HepG2 (cell line): Measurements from ENCODE around the gene PCBP4. TPM values are rescaled to one million over a fixed set of nuclear protein-coding genes. Genes with fewer than 3 reads are reported as not detected.

Experiments used
- ATF5 ChIP-seq: sonication (generic); formaldehyde crosslinking; IDR thresholded peaks from 2 replicates; pipeline ENCODE4 v1.4.0; 2020; ENCODE audit warnings: mild to moderate bottlenecking, low read depth, missing genetic modification reagents
- BORCS8-MEF2B ChIP-seq: sonication (generic); formaldehyde crosslinking; IDR thresholded peaks from 2 replicates; pipeline ENCODE4 v1.8.0; 2022; ENCODE audit warnings: mild to moderate bottlenecking, missing genetic modification reagents
- HOMEZ ChIP-seq: IDR thresholded peaks from 2 replicates; pipeline ENCODE4 v1.6.1; 2016; ENCODE audit warnings: low read depth
- HOXA9 ChIP-seq: sonication (generic); formaldehyde crosslinking; IDR thresholded peaks from 2 replicates; pipeline ENCODE4 v1.8.1; 2022; ENCODE audit warnings: missing genetic modification reagents, mild to moderate bottlenecking, moderate library complexity, borderline replicate concordance
- IKZF5 ChIP-seq: IDR thresholded peaks from 2 replicates; pipeline ENCODE4 v1.6.1; 2018; ENCODE audit warnings: missing genetic modification reagents, mild to moderate bottlenecking, missing compliant biosample characterization
- KDM5A ChIP-seq: fragments of 200-600 bp; sonication (generic); IDR thresholded peaks from 2 replicates; pipeline ENCODE4 v1.7.0; 2018; ENCODE audit warnings: antibody characterized with exemption, mild to moderate bottlenecking, low read length, borderline replicate concordance
- KLF11 ChIP-seq: IDR thresholded peaks from 2 replicates; pipeline ENCODE4 v1.6.1; 2016; ENCODE audit warnings: missing compliant biosample characterization
- NKX3-1 ChIP-seq: sonication (generic); formaldehyde crosslinking; IDR thresholded peaks from 2 replicates; pipeline ENCODE4 v1.5.0; 2020; ENCODE audit warnings: missing genetic modification reagents
- NR2F2 ChIP-seq: IDR thresholded peaks from 2 replicates; pipeline ENCODE4 v1.6.1; 2012; ENCODE audit warnings: low read depth, inconsistent platforms, borderline replicate concordance
- PAF1 ChIP-seq: IDR thresholded peaks from 2 replicates; pipeline ENCODE4 v1.6.1; 2016; ENCODE audit warnings: missing genetic modification reagents, missing compliant biosample characterization
- SNAPC2 ChIP-seq: sonication (generic); formaldehyde crosslinking; IDR thresholded peaks from 2 replicates; pipeline ENCODE4 v1.8.1; 2022; ENCODE audit warnings: mild to moderate bottlenecking, missing genetic modification reagents
- TFE3 ChIP-seq: IDR thresholded peaks from 2 replicates; pipeline ENCODE4 v1.6.1; 2016
- ZBTB38 ChIP-seq: sonication (generic); formaldehyde crosslinking; IDR thresholded peaks from 2 replicates; pipeline ENCODE4 v1.5.1; 2020; ENCODE audit warnings: mild to moderate bottlenecking, missing genetic modification reagents
- ZBTB44 ChIP-seq: sonication (generic); formaldehyde crosslinking; IDR thresholded peaks from 2 replicates; pipeline ENCODE4 v1.4.0; 2020; ENCODE audit warnings: missing genetic modification reagents
- ZNF12 ChIP-seq: sonication (generic); formaldehyde crosslinking; IDR thresholded peaks from 2 replicates; pipeline ENCODE4 v1.5.0; 2020; ENCODE audit warnings: missing genetic modification reagents
- ZNF124 ChIP-seq: sonication (generic); formaldehyde crosslinking; IDR thresholded peaks from 2 replicates; pipeline ENCODE4 v1.4.0; 2020; ENCODE audit warnings: missing genetic modification reagents
- ZNF136 ChIP-seq: sonication (generic); formaldehyde crosslinking; IDR thresholded peaks from 2 replicates; pipeline ENCODE4 v1.8.1; 2022; ENCODE audit warnings: low read depth, mild to moderate bottlenecking, moderate library complexity, missing genetic modification reagents
- ZNF207 ChIP-seq: fragments of 450-650 bp; IDR thresholded peaks from 2 replicates; pipeline ENCODE4 v1.6.1; 2016; ENCODE audit warnings: antibody characterized with exemption, borderline replicate concordance
- ZNF34 ChIP-seq: sonication (generic); formaldehyde crosslinking; IDR thresholded peaks from 2 replicates; pipeline ENCODE4 v1.4.0; 2020; ENCODE audit warnings: mild to moderate bottlenecking, missing genetic modification reagents, borderline replicate concordance
- ZNF367 ChIP-seq: sonication (generic); formaldehyde crosslinking; IDR thresholded peaks from 2 replicates; pipeline ENCODE4 v1.4.0; 2020; ENCODE audit warnings: missing genetic modification reagents, borderline replicate concordance
- ZNF639 ChIP-seq: conservative IDR thresholded peaks from 2 replicates; pipeline ENCODE4 v1.6.1; 2018; ENCODE audit warnings: missing genetic modification reagents
- polyA plus RNA-seq, 8 experiments: library from polyadenylated mRNA; depleted of rRNA in 3 of 8; stranded (reverse) in 7 of 8; unstranded in 1 of 8; fragments of >200 nt; fragmentation: Illumina TruSeq in 4 of 8; extraction: Trizol in 4 of 8; gene quantifications; 2 replicates each; pipeline versions ENCODE4 v1.2.1 to v1.2.3, GENCODE V29; 2011 to 2016; ENCODE audit warnings: low read depth in 4 of 8, missing spikeins in 1 of 8, mixed read lengths in 1 of 8; ENCODE audit not compliant: insufficient read depth in 1 of 8
- total RNA-seq, 5 experiments: library from RNA; depleted of rRNA; stranded (reverse); fragments of >200 nt; fragmentation: Illumina TruSeq; extraction: Trizol; gene quantifications; 2 replicates each; pipeline ENCODE4 v1.2.3, GENCODE V29; 2016; ENCODE audit warnings: low read depth in 1 of 5

PCBP4 gene
- total and polyA plus RNA-seq, 2 of the 13 experiments (the other 11 are each of a cell fraction or from before 2014, with no cell fraction given) = 36.8 to 51.3 TPM

- TF ChIP-seq ZBTB44 (CRISPR knock-in tag) (no peak), ZNF12 (CRISPR knock-in tag) (no peak), ZNF367 (CRISPR knock-in tag) (no peak), NR2F2 (no peak), PAF1 (CRISPR knock-in tag) (0 out of 2 replicates have a peak, but pooled peaks have one; percentile 32), HOMEZ (CRISPR knock-in tag) (no peak), TFE3 (CRISPR knock-in tag) (no peak), BORCS8-MEF2B (CRISPR knock-in tag) (0 out of 2 replicates have a peak, but pooled peaks have one; percentile 36), IKZF5 (CRISPR knock-in tag) (no peak), KDM5A (no peak; the same call in 1 of the 2 replicates), ZNF207 (no peak), KLF11 (no peak), SNAPC2 (no peak), ZNF124 (0 out of 2 replicates have a peak, but pooled peaks have one; percentile 15), ZBTB38 (CRISPR knock-in tag) (0 out of 2 replicates have a peak, but pooled peaks have one; percentile 22), ZNF34 (CRISPR knock-in tag) (peak; percentile 37; the same call in 1 of the 2 replicates), HOXA9 (no peak), ZNF136 (CRISPR knock-in tag) (no peak), ZNF639 (CRISPR knock-in tag) (no peak), NKX3-1 (no peak), ATF5 (no peak)
Measured at GRCh38 chr3:51967384-51968169, at the start of gene PCBP4 (continued).
